HepG2 (cell line): ENCODE measurements around the gene RPL11. TPM values are rescaled to one million over a fixed set of nuclear protein-coding genes. Genes with fewer than 3 reads are reported as not detected.

ENCODE experiments used
- FOXP1 ChIP-seq, 2 experiments: fragments of 450-650 bp in 1 of 2; IDR thresholded peaks; 2 replicates each; pipeline ENCODE4 v1.6.1; 2017 to 2018; ENCODE audit warnings: antibody characterized with exemption in 1 of 2
- GZF1 ChIP-seq: sonication (generic); formaldehyde crosslinking; IDR thresholded peaks from 2 replicates; pipeline ENCODE4 v1.5.1; 2020; ENCODE audit warnings: mild to moderate bottlenecking, missing genetic modification reagents
- IRX3 ChIP-seq: sonication (generic); formaldehyde crosslinking; IDR thresholded peaks from 2 replicates; pipeline ENCODE4 v1.8.1; 2023; ENCODE audit warnings: mild to moderate bottlenecking, low read depth, missing genetic modification reagents, borderline replicate concordance
- MIER3 ChIP-seq: IDR thresholded peaks from 2 replicates; pipeline ENCODE4 v1.6.1; 2016; ENCODE audit warnings: missing compliant biosample characterization, borderline replicate concordance
- NR2F6 ChIP-seq, 2 experiments: IDR thresholded peaks; 2 replicates each; pipeline ENCODE4 v1.6.1; 2016; ENCODE audit warnings: antibody characterized with exemption in 1 of 2, mild to moderate bottlenecking in 1 of 2
- RELA ChIP-seq: sonication (generic); formaldehyde crosslinking; IDR thresholded peaks from 2 replicates; pipeline ENCODE4 v1.4.0; 2020; ENCODE audit warnings: missing genetic modification reagents
- RXRB ChIP-seq: IDR thresholded peaks from 2 replicates; pipeline ENCODE4 v1.6.1; 2016; ENCODE audit warnings: borderline replicate concordance, missing genetic modification reagents, missing compliant biosample characterization
- SCMH1 ChIP-seq: sonication (generic); formaldehyde crosslinking; IDR thresholded peaks from 2 replicates; pipeline ENCODE4 v1.9.0; 2021; ENCODE audit warnings: missing genetic modification reagents, mild to moderate bottlenecking, borderline replicate concordance
- TBL1XR1 ChIP-seq: fragments of 150-350 bp; IDR thresholded peaks from 2 replicates; pipeline ENCODE4 v1.6.1; 2014; ENCODE audit warnings: borderline replicate concordance, low read length; ENCODE audit not compliant: partially characterized antibody
- UBTF ChIP-seq: sonication (generic); formaldehyde crosslinking; IDR thresholded peaks from 2 replicates; pipeline ENCODE4 v1.4.0; 2020; ENCODE audit warnings: mild to moderate bottlenecking, missing genetic modification reagents
- ZHX1 ChIP-seq: sonication (generic); formaldehyde crosslinking; IDR thresholded peaks from 2 replicates; pipeline ENCODE4 v1.8.1; 2022; ENCODE audit warnings: low read depth, mild to moderate bottlenecking, missing genetic modification reagents
- ZNF18 ChIP-seq: sonication (generic); formaldehyde crosslinking; IDR thresholded peaks from 2 replicates; pipeline ENCODE4 v1.8.0; 2022; ENCODE audit warnings: mild to moderate bottlenecking, missing genetic modification reagents; ENCODE audit not compliant: insufficient replicate concordance
- ZNF574 ChIP-seq: sonication (generic); formaldehyde crosslinking; IDR thresholded peaks from 2 replicates; pipeline ENCODE4 v1.4.0; 2020; ENCODE audit warnings: missing genetic modification reagents
- ZNF615 ChIP-seq: sonication (generic); formaldehyde crosslinking; IDR thresholded peaks from 2 replicates; pipeline ENCODE4 v1.5.0; 2020; ENCODE audit warnings: mild to moderate bottlenecking, missing genetic modification reagents, borderline replicate concordance
- ZNF747 ChIP-seq: sonication (generic); formaldehyde crosslinking; IDR thresholded peaks from 2 replicates; pipeline ENCODE4 v1.8.1; 2023; ENCODE audit warnings: missing genetic modification reagents, mild to moderate bottlenecking, borderline replicate concordance
- ZNF749 ChIP-seq: sonication (generic); formaldehyde crosslinking; IDR thresholded peaks from 2 replicates; pipeline ENCODE4 v1.8.0; 2022; ENCODE audit warnings: mild to moderate bottlenecking, missing genetic modification reagents, moderate library complexity, borderline replicate concordance
- ZNF75D ChIP-seq: sonication (generic); formaldehyde crosslinking; IDR thresholded peaks from 2 replicates; pipeline ENCODE4 v1.8.1; 2023; ENCODE audit warnings: missing genetic modification reagents, mild to moderate bottlenecking, borderline replicate concordance
- polyA plus RNA-seq, 8 experiments: library from polyadenylated mRNA; depleted of rRNA in 3 of 8; stranded (reverse) in 7 of 8; unstranded in 1 of 8; fragments of >200 nt; fragmentation: Illumina TruSeq in 4 of 8; extraction: Trizol in 4 of 8; gene quantifications; 2 replicates each; pipeline versions ENCODE4 v1.2.1 to v1.2.3, GENCODE V29; 2011 to 2016; ENCODE audit warnings: low read depth in 4 of 8, missing spikeins in 1 of 8, mixed read lengths in 1 of 8; ENCODE audit not compliant: insufficient read depth in 1 of 8
- total RNA-seq, 5 experiments: library from RNA; depleted of rRNA; stranded (reverse); fragments of >200 nt; fragmentation: Illumina TruSeq; extraction: Trizol; gene quantifications; 2 replicates each; pipeline ENCODE4 v1.2.3, GENCODE V29; 2016; ENCODE audit warnings: low read depth in 1 of 5

The RPL11 gene
- total and polyA plus RNA-seq, 2 of the 13 experiments (the other 11 are each of a cell fraction or from before 2014, with no cell fraction given), result 1,682 to 2,010 TPM

- TF ChIP-seq ZNF747 (0 out of 2 replicates have a peak, but pooled peaks have one; percentile 39), ZHX1 (CRISPR knock-in tag) (peak; percentile 74), SCMH1 (CRISPR knock-in tag) (no peak), GZF1 (CRISPR knock-in tag) (peak; percentile 47; the same call in 1 of the 2 replicates), ZNF615 (CRISPR knock-in tag) (no peak), ZNF18 (CRISPR knock-in tag) (peak; percentile 62), FOXP1 (IDR thresholded peaks at IDR 0.05) (no peak), FOXP1 (CRISPR knock-in tag; IDR thresholded peaks at IDR 0.05) (no peak), RXRB (CRISPR knock-in tag) (0 out of 2 replicates have a peak, but pooled peaks have one; percentile 13), RELA (no peak), NR2F6 (IDR thresholded peaks at IDR 0.05) (no peak), NR2F6 (CRISPR knock-in tag; IDR thresholded peaks at IDR 0.05) (0 out of 2 replicates have a peak, but pooled peaks have one; percentile 24), TBL1XR1 (no peak), ZNF574 (CRISPR knock-in tag) (peak; percentile 96), ZNF75D (CRISPR knock-in tag) (no peak), UBTF (peak; percentile 93), ZNF749 (CRISPR knock-in tag) (peak; percentile 87), MIER3 (no peak), IRX3 (CRISPR knock-in tag) (peak; percentile 40; the same call in 1 of the 2 replicates)
These were observed 51.9 kb downstream of the RPL11 start, which contains the start of gene ELOA (continued) for GRCh38 chr1:23743287-23744152.
